Measurements from ENCODE around the gene DPEP2. TPM values are rescaled to one million over a fixed set of nuclear protein-coding genes. Genes with fewer than 3 reads are reported as not detected.

Gene DPEP2
- total and polyA plus RNA-seq, 2 of the 13 experiments (the other 11 are each of a cell fraction or from before 2014, with no cell fraction given), result 0.18 TPM; not detected in 1

DNA sequence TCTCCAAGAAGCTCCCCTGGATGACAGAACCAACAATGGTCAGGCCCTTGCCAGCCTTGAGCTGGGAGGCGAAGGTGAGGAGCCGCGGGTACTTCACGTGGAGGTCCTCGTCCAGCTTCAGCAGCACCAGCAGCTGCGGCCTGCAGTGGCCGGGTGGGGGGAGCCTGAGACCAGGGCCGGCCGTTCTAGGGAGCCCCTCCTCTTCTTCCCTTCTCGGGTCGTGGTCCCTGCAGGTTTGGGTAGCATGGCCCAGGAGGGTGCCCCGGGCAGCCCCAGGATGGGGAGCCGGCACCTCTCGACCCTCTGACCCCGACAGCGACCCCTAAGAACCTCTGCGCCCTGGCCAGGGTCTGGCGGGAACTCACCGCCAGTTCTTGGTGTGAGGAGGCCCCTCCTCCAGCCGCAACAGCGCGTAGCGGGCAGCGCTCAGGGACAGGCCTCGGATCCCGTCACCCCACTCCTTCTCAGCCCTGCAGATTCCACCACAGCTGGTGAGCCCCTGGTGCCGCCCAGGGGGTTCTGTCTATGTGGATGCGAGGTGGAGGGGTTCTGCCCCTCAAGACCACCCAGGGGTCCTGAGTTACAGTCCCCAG lies 52.2 kb downstream of the DPEP2 start:
- Histone ChIP-seq H3K9me3 (ENCODE audit: low read length) (no peaks in the 10 kb centered on the region), H3K27ac (ENCODE audit: extremely low read length, insufficient read depth, low read length) (no peak overlapping the region), H3K4me1 (ENCODE audit: insufficient read depth, low read length) (peaks cover 40% of the 10 kb centered on the region), H3K4me2 (ENCODE audit: low read depth, low read length) (no peak overlapping the region), H2AFZ (ENCODE audit: low read length) (no peak overlapping the region), H3K36me3 (replicated peaks in 1 of 2; ENCODE audit: control insufficient read depth in 1 of 2, insufficient read depth in 2 of 2, low read length in 2 of 2) (peaks cover 57 to 77% of the 10 kb centered on the region in 2 experiments), H4K20me1 (ENCODE audit: insufficient read depth, low read length) (peaks cover 6% of the 10 kb centered on the region; the same call in 1 of the 2 replicates), H3K27me3 (ENCODE audit: control insufficient read depth in 1 of 2, insufficient read depth in 2 of 2, low read length in 2 of 2) (no peaks in the 10 kb centered on the region), H3K9ac (ENCODE audit: insufficient read depth, low read depth, low read length) (no peak overlapping the region), H3K4me3 (replicated peaks in 1 of 3; ENCODE audit: insufficient read depth in 1 of 3, low read depth in 2 of 3, low read length in 3 of 3) (no peak overlapping the region), H3K79me2 (ENCODE audit: insufficient read depth, low read length) (no peaks in the 10 kb centered on the region)
- FAIRE-seq, result no peak
- in situ Hi-C loops (cut with HindIII; ENCODE audit: extremely low pct_ligation_motif_present, low pct_unique_long_range_greater_than_20kb) (no loop called here), intact Hi-C loops (cut with micrococcal nuclease; ENCODE audit: unreplicated experiment) (no loop called here)
- POLR2A ChIA-PET, result interaction anchor here (0.8 to 13.6 kb wide), 2 partner anchors 12 to 17 kb away, joined by 3 to 226 read pairs; partner anchors contain the start of gene SLC12A4
- ATAC-seq, result no peak
- BruUV-seq (replicated peaks), result no TSS peak
- 0 out of 2 replicates have a peak, but pooled peaks have one; percentile 26 for TF ChIP-seq ZNF891 (CRISPR knock-in tag; IDR thresholded peaks at IDR 0.05)
- TF ChIP-seq EP300 (IDR thresholded peaks at IDR 0.05; ENCODE audit: low read depth in 2 of 2, low read length in 2 of 2), result no peak
- no peak for TF ChIP-seq EP300 (CRISPR knock-in tag; IDR thresholded peaks at IDR 0.05; ENCODE audit: borderline replicate concordance)
- TF ChIP-seq RBFOX2 (IDR thresholded peaks at IDR 0.05; ENCODE audit: low read depth, low read length), result peak; percentile 36; the same call in 1 of the 2 replicates
- TF ChIP-seq ETV5 (CRISPR knock-in tag; IDR thresholded peaks at IDR 0.05; ENCODE audit: borderline replicate concordance), result no peak
- TF ChIP-seq, protein P1, sequence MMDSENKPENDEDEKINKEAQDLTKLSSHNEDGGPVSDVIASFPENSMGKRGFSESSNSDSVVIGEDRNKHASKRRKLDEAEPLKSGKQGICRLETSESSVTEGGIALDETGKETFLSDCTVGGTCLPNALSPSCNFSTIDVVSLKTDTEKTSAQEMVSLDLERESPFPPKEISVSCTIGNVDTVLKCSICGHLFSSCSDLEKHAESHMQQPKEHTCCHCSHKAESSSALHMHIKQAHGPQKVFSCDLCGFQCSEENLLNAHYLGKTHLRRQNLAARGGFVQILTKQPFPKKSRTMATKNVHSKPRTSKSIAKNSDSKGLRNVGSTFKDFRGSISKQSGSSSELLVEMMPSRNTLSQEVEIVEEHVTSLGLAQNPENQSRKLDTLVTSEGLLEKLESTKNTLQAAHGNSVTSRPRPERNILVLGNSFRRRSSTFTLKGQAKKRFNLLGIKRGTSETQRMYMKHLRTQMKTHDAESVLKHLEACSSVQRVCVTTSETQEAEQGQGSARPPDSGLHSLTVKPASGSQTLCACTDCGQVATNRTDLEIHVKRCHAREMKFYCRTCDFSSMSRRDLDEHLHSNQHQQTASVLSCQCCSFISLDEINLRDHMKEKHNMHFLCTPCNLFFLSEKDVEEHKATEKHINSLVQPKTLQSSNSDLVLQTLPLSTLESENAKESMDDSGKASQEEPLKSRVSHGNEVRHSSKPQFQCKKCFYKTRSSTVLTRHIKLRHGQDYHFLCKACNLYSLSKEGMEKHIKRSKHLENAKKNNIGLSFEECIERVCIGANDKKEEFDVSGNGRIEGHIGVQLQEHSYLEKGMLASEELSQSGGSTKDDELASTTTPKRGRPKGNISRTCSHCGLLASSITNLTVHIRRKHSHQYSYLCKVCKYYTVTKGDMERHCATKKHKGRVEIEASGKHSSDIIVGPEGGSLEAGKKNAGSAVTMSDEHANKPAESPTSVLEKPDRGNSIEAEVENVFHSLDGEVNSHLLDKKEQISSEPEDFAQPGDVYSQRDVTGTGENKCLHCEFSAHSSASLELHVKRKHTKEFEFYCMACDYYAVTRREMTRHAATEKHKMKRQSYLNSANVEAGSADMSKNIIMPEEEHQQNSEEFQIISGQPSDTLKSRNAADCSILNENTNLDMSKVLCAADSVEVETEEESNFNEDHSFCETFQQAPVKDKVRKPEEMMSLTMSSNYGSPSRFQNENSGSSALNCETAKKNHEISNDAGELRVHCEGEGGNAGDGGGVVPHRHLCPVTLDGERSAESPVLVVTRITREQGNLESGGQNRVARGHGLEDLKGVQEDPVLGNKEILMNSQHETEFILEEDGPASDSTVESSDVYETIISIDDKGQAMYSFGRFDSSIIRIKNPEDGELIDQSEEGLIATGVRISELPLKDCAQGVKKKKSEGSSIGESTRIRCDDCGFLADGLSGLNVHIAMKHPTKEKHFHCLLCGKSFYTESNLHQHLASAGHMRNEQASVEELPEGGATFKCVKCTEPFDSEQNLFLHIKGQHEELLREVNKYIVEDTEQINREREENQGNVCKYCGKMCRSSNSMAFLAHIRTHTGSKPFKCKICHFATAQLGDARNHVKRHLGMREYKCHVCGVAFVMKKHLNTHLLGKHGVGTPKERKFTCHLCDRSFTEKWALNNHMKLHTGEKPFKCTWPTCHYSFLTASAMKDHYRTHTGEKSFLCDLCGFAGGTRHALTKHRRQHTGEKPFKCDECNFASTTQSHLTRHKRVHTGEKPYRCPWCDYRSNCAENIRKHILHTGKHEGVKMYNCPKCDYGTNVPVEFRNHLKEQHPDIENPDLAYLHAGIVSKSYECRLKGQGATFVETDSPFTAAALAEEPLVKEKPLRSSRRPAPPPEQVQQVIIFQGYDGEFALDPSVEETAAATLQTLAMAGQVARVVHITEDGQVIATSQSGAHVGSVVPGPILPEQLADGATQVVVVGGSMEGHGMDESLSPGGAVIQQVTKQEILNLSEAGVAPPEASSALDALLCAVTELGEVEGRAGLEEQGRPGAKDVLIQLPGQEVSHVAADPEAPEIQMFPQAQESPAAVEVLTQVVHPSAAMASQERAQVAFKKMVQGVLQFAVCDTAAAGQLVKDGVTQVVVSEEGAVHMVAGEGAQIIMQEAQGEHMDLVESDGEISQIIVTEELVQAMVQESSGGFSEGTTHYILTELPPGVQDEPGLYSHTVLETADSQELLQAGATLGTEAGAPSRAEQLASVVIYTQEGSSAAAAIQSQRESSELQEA (CRISPR knock-in tag; IDR thresholded peaks at IDR 0.05; ENCODE audit: not compliant biosample characterization), result peak; percentile 47
- peak; percentile 42 for TF ChIP-seq AGO2 (optimal IDR thresholded peaks at IDR 0.05; ENCODE audit: low read depth, low read length)
- TF ChIP-seq, protein P2, sequence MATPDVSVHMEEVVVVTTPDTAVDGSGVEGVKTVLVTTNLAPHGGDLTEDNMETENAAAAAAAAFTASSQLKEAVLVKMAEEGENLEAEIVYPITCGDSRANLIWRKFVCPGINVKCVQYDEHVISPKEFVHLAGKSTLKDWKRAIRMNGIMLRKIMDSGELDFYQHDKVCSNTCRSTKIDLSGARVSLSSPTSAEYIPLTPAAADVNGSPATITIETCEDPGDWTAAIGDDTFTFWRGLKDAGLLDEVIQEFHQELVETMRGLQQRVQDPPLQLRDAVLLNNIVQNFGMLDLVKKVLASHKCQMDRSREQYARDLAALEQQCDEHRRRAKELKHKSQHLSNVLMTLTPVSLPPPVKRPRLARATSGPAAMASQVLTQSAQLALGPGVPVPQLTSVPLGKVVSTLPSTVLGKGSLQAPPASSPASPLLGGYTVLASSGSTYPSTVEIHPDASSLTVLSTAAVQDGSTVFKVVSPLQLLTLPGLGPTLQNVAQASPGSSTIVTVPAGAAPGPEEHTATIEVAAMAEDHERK (CRISPR knock-in tag; IDR thresholded peaks at IDR 0.05; ENCODE audit: low read depth), result no peak
- TF ChIP-seq CREB3 (CRISPR knock-in tag; IDR thresholded peaks at IDR 0.05), result no peak
- TF ChIP-seq, protein P3, sequence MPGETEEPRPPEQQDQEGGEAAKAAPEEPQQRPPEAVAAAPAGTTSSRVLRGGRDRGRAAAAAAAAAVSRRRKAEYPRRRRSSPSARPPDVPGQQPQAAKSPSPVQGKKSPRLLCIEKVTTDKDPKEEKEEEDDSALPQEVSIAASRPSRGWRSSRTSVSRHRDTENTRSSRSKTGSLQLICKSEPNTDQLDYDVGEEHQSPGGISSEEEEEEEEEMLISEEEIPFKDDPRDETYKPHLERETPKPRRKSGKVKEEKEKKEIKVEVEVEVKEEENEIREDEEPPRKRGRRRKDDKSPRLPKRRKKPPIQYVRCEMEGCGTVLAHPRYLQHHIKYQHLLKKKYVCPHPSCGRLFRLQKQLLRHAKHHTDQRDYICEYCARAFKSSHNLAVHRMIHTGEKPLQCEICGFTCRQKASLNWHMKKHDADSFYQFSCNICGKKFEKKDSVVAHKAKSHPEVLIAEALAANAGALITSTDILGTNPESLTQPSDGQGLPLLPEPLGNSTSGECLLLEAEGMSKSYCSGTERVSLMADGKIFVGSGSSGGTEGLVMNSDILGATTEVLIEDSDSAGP (CRISPR knock-in tag; IDR thresholded peaks at IDR 0.05; ENCODE audit: borderline replicate concordance), result 0 out of 2 replicates have a peak, but pooled peaks have one; percentile 8
- CTCF ChIA-PET (ENCODE audit: low intra/inter-chr PET ratio, low total read pairs), result no interaction called here
- WGBS (ENCODE audit: low lambda C conversion rate), result 99% methylated on average over 13 of the region's 28 CpGs
- DNase-seq (ENCODE audit: low spot score), result no peak

All from HepG2 (cell line).